ENCODE measurements around the gene STX4.
"Not testable (repeated sequence)": the region's sequence is repeated elsewhere in the genome, so short reads cannot be mapped to it uniquely, and the experiment has no call there.

The STX4 gene

GRCh38 chr16:30998852-30999761 is 34.3 kb upstream of the STX4 start:
- DNase-seq (ENCODE audit: low read depth), result no peak

GRCh38 chr16:31000671-31001382 is 32.5 kb upstream of the STX4 start:
- no peak for DNase-seq (ENCODE audit: low read depth)

GRCh38 chr16:31001507-31002249 is 31.7 kb upstream of the STX4 start:
- no peak for DNase-seq (ENCODE audit: low read depth)

- no peak for DNase-seq (ENCODE audit: low read depth)
Measured at GRCh38 chr16:31002250-31002700, 31.1 kb upstream of the STX4 start.

GRCh38 chr16:31002862-31003341 is 30.5 kb upstream of the STX4 start:
- DNase-seq (ENCODE audit: low read depth), result no peak

- DNase-seq (ENCODE audit: low read depth), result no peak
Measured at GRCh38 chr16:31003744-31004143, 29.6 kb upstream of the STX4 start.

- no peak for DNase-seq (ENCODE audit: low read depth)
Measured at GRCh38 chr16:31004658-31005057, 28.7 kb upstream of the STX4 start.

GRCh38 chr16:31005350-31006085 is 27.8 kb upstream of the STX4 start:
- DNase-seq (ENCODE audit: low read depth), result no peak

GRCh38 chr16:31006086-31006385 is 27.3 kb upstream of the STX4 start:
- DNase-seq (ENCODE audit: low read depth), result no peak

- DNase-seq (ENCODE audit: low read depth), result no peak
Measured at GRCh38 chr16:31006589-31006988, 26.8 kb upstream of the STX4 start.

- no peak for DNase-seq (ENCODE audit: low read depth)
Measured at GRCh38 chr16:31007684-31008083, 25.7 kb upstream of the STX4 start.

- no peak for DNase-seq (ENCODE audit: low read depth)
Measured at GRCh38 chr16:31008149-31008548, 25.2 kb upstream of the STX4 start.

GRCh38 chr16:31008551-31008950 is 24.8 kb upstream of the STX4 start:
- DNase-seq (ENCODE audit: low read depth), result no peak

GRCh38 chr16:31009120-31009519 is 24.2 kb upstream of the STX4 start:
- no peak for DNase-seq (ENCODE audit: low read depth)

GRCh38 chr16:31009894-31010584 is 23.3 kb upstream of the STX4 start:
- no peak for DNase-seq (ENCODE audit: low read depth)

- DNase-seq (ENCODE audit: low read depth), result no peak
Measured at GRCh38 chr16:31010585-31011325, 22.6 kb upstream of the STX4 start, which contains the start of gene STX1B. STX1B (minus strand) TSS chr16:31010638; CDS start chr16:31010396, 242 bp downstream.

- not testable (repeated sequence) for DNase-seq (ENCODE audit: low read depth)
Measured at GRCh38 chr16:31011815-31012214, 21.5 kb upstream of the STX4 start.

- DNase-seq (ENCODE audit: low read depth), result not testable (repeated sequence)
Measured at GRCh38 chr16:31013292-31013691, 20.1 kb upstream of the STX4 start.

GRCh38 chr16:31016018-31016417 is 17.3 kb upstream of the STX4 start:
- no peak for DNase-seq (ENCODE audit: low read depth)

- DNase-seq (ENCODE audit: low read depth), result not testable (repeated sequence)
Measured at GRCh38 chr16:31017756-31018155, 15.6 kb upstream of the STX4 start.
